Osteoblast (primary cell): ENCODE results near the gene GJA10. TPM values are rescaled to one million over a fixed set of nuclear protein-coding genes. Genes with fewer than 3 reads are reported as not detected.
A peak's percentile ranks its signal among the peaks of the same experiment; 100 is the strongest.

Experiments used
- DNase-seq: peaks from one replicate; pipeline ENCODE4 v3.0.0; 2011; ENCODE audit warnings: low spot score, mixed read lengths; ENCODE audit not compliant: insufficient read length; ENCODE audit errors: missing footprints
- H2AFZ ChIP-seq: 2 replicates; pipeline ENCODE4 v1.6.0; 2011; ENCODE audit warnings: mild to moderate bottlenecking, low read length
- H3K27ac ChIP-seq: 2 replicates; pipeline ENCODE4 v1.5.1; 2011; ENCODE audit warnings: mild to moderate bottlenecking, low read depth, low read length, moderate library complexity
- H3K27me3 ChIP-seq: 2 replicates; pipeline ENCODE4 v1.6.0; 2012; ENCODE audit warnings: mild to moderate bottlenecking, control low read depth, inconsistent platforms, low read length, moderate library complexity; ENCODE audit not compliant: insufficient read depth
- H3K36me3 ChIP-seq: 2 replicates; pipeline ENCODE4 v1.5.1; 2011; ENCODE audit warnings: mild to moderate bottlenecking, low read length, control low read depth, moderate library complexity; ENCODE audit not compliant: insufficient read depth
- H3K4me1 ChIP-seq: 2 replicates; pipeline ENCODE4 v1.5.1; 2011; ENCODE audit warnings: mild to moderate bottlenecking, low read length, control low read depth, moderate library complexity; ENCODE audit not compliant: insufficient read depth
- H3K4me2 ChIP-seq: 2 replicates; pipeline ENCODE4 v1.6.0; 2011; ENCODE audit warnings: mild to moderate bottlenecking, low read length; ENCODE audit not compliant: insufficient read depth
- H3K4me3 ChIP-seq: fragments of 200-600 bp; sonication (generic); 3 replicates; pipeline ENCODE4 v1.5.1; 2012; ENCODE audit warnings: mild to moderate bottlenecking, low read length, inconsistent platforms; ENCODE audit not compliant: insufficient read depth
- H3K79me2 ChIP-seq: 2 replicates; pipeline ENCODE4 v1.6.0; 2012; ENCODE audit warnings: mild to moderate bottlenecking, low read length, control low read depth, inconsistent platforms; ENCODE audit not compliant: insufficient read depth
- H3K9me3 ChIP-seq: 2 replicates; pipeline ENCODE4 v1.5.1; 2011; ENCODE audit warnings: low read depth, low read length, control low read depth
- H4K20me1 ChIP-seq: 2 replicates; pipeline ENCODE4 v1.6.0; 2012; ENCODE audit warnings: mild to moderate bottlenecking, low read length, control low read depth; ENCODE audit not compliant: insufficient read depth
- CTCF ChIP-seq: IDR thresholded peaks from 2 replicates; pipeline ENCODE4 v1.5.1; 2011; ENCODE audit warnings: mild to moderate bottlenecking, low read depth, low read length, moderate library complexity; ENCODE audit errors: extremely low read depth
- total RNA-seq: library from RNA; depleted of rRNA; stranded (reverse); fragments of >200 nt; gene quantifications from 2 replicates; pipeline ENCODE4 v1.2.3, GENCODE V29; 2012

Gene GJA10
- total RNA-seq, 1 donor = not detected

- Histone ChIP-seq H3K27ac (no peak overlapping the region), H3K4me3 (no peak overlapping the region), H3K79me2 (no peaks in the 10 kb centered on the region), H3K9me3 (no peaks in the 10 kb centered on the region), H3K4me1 (no peaks in the 10 kb centered on the region), H3K36me3 (no peaks in the 10 kb centered on the region), H3K27me3 (no peaks in the 10 kb centered on the region), H4K20me1 (no peaks in the 10 kb centered on the region), H3K4me2 (no peak overlapping the region), H2AFZ (no peak overlapping the region)
- no peak for TF ChIP-seq CTCF
- no peak for DNase-seq
Measured at GRCh38 chr6:89917801-89918366, 23.6 kb downstream of the GJA10 start.

GRCh38 chr6:89921197-89921596 is 26.9 kb downstream of the GJA10 start:
- Histone ChIP-seq H3K4me2 (no peak overlapping the region), H3K27me3 (no peaks in the 10 kb centered on the region), H2AFZ (no peak overlapping the region), H3K36me3 (no peaks in the 10 kb centered on the region), H3K27ac (no peak overlapping the region), H3K79me2 (no peaks in the 10 kb centered on the region), H3K4me1 (no peaks in the 10 kb centered on the region), H4K20me1 (no peaks in the 10 kb centered on the region), H3K9me3 (no peaks in the 10 kb centered on the region), H3K4me3 (no peak overlapping the region)
- no peak for DNase-seq
- TF ChIP-seq CTCF = no peak

- Histone ChIP-seq H3K4me1 (no peaks in the 10 kb centered on the region), H4K20me1 (no peaks in the 10 kb centered on the region), H3K36me3 (no peaks in the 10 kb centered on the region), H3K4me2 (no peak overlapping the region), H3K9me3 (no peaks in the 10 kb centered on the region), H3K27me3 (peaks cover 2% of the 10 kb centered on the region), H3K79me2 (no peaks in the 10 kb centered on the region), H3K4me3 (no peak overlapping the region), H2AFZ (no peak overlapping the region), H3K27ac (no peak overlapping the region)
- DNase-seq = peak; percentile 41
- no peak for TF ChIP-seq CTCF
Measured at GRCh38 chr6:89921691-89922090, 27.4 kb downstream of the GJA10 start.

- Histone ChIP-seq H3K4me3 (no peak overlapping the region), H3K79me2 (no peaks in the 10 kb centered on the region), H2AFZ (no peak overlapping the region), H3K9me3 (no peaks in the 10 kb centered on the region), H3K4me2 (no peak overlapping the region), H3K36me3 (no peaks in the 10 kb centered on the region), H3K4me1 (no peaks in the 10 kb centered on the region), H4K20me1 (no peaks in the 10 kb centered on the region), H3K27me3 (peaks cover 7% of the 10 kb centered on the region), H3K27ac (no peak overlapping the region)
- no peak for DNase-seq
- TF ChIP-seq CTCF = no peak
Measured at GRCh38 chr6:89924231-89924630, 30.0 kb downstream of the GJA10 start.
